ENCODE measurements around the gene NUP188.
A peak's percentile ranks its signal among the peaks of the same experiment; 100 is the strongest.
"Not testable (repeated sequence)": the region's sequence is repeated elsewhere in the genome, so short reads cannot be mapped to it uniquely, and the experiment has no call there.

NUP188 gene

DNA sequence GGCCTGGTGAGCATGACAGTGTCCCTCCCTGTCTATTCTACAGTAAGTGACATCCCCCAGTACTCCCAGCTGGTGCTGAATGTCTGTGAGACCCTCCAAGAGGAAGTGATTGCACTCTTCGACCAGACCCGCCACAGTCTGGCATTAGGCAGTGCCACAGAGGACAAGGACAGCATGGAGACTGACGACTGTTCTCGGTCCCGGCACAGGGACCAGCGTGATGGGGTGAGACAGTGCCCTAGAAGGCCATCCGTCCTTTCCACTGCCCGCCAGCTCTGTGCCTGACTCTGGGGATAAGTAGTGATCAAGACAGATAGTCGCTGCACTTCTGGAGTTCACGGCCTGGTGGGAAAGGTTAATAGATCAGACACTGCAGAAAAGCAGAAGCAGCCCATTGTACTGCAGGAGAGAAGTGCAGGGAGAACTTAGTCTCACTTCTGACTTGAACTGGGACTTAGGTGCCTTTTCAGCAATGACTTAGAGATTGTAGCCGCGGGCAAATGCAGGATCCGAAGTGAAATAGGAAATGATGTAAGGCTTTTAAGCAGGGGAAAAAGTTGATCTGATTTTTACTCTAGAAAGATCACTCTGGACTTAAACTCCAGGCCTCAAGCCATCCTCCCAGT is 52.2 kb downstream of the NUP188 start:
- Histone ChIP-seq H3K4me3 (ENCODE audit: low read depth in 1 of 2, low read length in 1 of 2) (no peak overlapping the region), H3K27me3 (no peaks in the 10 kb centered on the region), H3K9me3 (no peaks in the 10 kb centered on the region), H3K36me3 (peaks cover 73% of the 10 kb centered on the region), H3K4me1 (ENCODE audit: control insufficient read depth in 1 of 2, insufficient read depth in 1 of 2, low read depth in 1 of 2, low read length in 1 of 2) (peaks cover 14 to 17% of the 10 kb centered on the region in 2 experiments), H3K27ac (no peak overlapping the region)
- TF ChIP-seq, protein P1, sequence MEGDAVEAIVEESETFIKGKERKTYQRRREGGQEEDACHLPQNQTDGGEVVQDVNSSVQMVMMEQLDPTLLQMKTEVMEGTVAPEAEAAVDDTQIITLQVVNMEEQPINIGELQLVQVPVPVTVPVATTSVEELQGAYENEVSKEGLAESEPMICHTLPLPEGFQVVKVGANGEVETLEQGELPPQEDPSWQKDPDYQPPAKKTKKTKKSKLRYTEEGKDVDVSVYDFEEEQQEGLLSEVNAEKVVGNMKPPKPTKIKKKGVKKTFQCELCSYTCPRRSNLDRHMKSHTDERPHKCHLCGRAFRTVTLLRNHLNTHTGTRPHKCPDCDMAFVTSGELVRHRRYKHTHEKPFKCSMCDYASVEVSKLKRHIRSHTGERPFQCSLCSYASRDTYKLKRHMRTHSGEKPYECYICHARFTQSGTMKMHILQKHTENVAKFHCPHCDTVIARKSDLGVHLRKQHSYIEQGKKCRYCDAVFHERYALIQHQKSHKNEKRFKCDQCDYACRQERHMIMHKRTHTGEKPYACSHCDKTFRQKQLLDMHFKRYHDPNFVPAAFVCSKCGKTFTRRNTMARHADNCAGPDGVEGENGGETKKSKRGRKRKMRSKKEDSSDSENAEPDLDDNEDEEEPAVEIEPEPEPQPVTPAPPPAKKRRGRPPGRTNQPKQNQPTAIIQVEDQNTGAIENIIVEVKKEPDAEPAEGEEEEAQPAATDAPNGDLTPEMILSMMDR (IDR thresholded peaks at IDR 0.05), result no peak

DNA sequence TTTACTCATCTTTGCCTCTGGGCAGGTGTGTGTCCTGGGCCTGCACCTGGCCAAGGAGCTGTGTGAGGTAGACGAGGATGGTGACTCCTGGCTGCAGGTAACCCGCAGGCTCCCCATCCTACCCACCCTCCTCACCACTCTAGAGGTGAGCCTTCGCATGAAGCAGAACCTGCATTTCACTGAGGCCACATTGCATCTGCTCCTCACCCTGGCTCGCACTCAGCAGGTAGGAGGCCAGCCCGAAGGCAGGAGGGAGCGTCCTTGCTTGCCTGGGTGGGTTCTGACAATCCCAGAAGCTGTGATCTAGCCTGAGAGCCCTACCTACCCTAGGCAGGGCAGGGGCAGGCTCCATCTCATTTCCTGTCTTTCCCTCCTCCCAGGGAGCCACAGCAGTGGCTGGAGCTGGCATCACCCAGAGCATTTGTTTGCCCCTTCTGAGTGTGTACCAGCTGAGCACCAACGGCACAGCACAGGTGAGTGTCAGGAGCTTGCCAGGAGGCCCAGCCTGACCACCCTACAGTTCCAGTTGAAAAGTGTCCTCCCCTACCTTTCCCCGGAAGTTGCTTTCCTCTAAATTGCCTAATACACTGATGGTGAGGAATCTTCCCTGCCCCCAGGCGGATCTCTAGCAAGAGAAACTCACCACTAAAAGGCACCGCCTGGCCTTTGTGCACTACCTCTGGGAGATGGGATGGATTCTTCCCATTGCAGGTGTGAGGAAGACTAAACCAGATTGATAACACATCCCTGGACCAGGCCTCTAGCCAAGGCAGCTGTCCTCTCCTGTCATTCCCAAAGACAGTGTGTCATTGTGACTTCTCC is 54.2 kb downstream of the NUP188 start:
- peaks cover 14 to 17% of the 10 kb centered on the region in 2 experiments for H3K4me1 ChIP-seq (ENCODE audit: control insufficient read depth in 1 of 2, insufficient read depth in 1 of 2, low read depth in 1 of 2, low read length in 1 of 2)
- no peaks in the 10 kb centered on the region for H3K27me3 ChIP-seq
- TF ChIP-seq, protein P1 (IDR thresholded peaks at IDR 0.05), result no peak
- H3K4me3 ChIP-seq (ENCODE audit: low read depth in 1 of 2, low read length in 1 of 2), result no peak overlapping the region
- peaks cover 73% of the 10 kb centered on the region for H3K36me3 ChIP-seq
- H3K27ac ChIP-seq, result peak overlapping the region; percentile 21
- H3K9me3 ChIP-seq, result no peaks in the 10 kb centered on the region

GRCh38 chr9:129002992-129003391 is 55.5 kb downstream of the NUP188 start:
- Histone ChIP-seq H3K4me3 (ENCODE audit: low read depth in 1 of 2, low read length in 1 of 2) (no peak overlapping the region), H3K27me3 (no peaks in the 10 kb centered on the region), H3K36me3 (peaks cover 74% of the 10 kb centered on the region), H3K27ac (no peak overlapping the region), H3K9me3 (no peaks in the 10 kb centered on the region), H3K4me1 (ENCODE audit: control insufficient read depth in 1 of 2, insufficient read depth in 1 of 2, low read depth in 1 of 2, low read length in 1 of 2) (peaks cover 14 to 17% of the 10 kb centered on the region in 2 experiments)
- TF ChIP-seq, protein P1 (IDR thresholded peaks at IDR 0.05), result no peak

- H3K4me1 ChIP-seq (ENCODE audit: control insufficient read depth in 1 of 2, insufficient read depth in 1 of 2, low read depth in 1 of 2, low read length in 1 of 2), result peaks cover 14 to 17% of the 10 kb centered on the region in 2 experiments
- H3K9me3 ChIP-seq; H3K4me3 ChIP-seq (ENCODE audit: low read depth in 1 of 2, low read length in 1 of 2); H3K27ac ChIP-seq; H3K27me3 ChIP-seq: not testable (repeated sequence)
- peaks cover 75% of the 10 kb centered on the region for H3K36me3 ChIP-seq
Measured at GRCh38 chr9:129004173-129004572, 56.7 kb downstream of the NUP188 start.

DNA sequence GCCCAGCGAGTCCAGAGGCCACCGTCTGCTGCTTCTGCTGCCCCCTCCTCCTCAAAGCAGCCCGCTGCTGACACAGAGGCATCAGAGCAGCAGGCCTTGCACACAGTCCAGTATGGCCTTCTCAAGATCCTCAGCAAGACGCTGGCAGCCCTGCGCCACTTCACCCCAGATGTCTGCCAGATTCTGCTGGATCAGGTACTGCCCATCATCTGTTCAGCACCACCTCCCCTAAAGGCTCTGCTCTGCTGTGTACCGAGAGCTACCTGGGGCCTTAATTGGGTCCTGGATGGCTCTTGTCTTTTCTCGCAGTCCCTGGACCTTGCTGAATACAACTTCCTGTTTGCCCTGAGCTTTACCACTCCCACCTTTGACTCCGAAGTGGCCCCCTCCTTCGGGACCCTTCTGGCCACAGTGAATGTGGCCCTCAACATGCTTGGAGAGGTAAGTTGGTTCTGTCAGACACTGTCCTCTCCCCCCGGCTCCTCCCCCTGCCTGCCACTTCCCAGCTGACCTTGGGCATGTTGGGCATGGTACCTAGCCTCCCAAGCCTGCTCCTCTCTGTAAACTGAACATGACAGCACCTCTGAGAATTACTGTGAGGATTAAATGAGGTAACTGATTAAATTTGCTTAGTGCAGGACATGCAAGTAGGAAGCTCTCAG is 58.0 kb downstream of the NUP188 start:
- Histone ChIP-seq H3K4me1 (ENCODE audit: control insufficient read depth in 1 of 2, insufficient read depth in 1 of 2, low read depth in 1 of 2, low read length in 1 of 2) (peaks cover 14 to 17% of the 10 kb centered on the region in 2 experiments), H3K9me3 (no peaks in the 10 kb centered on the region), H3K27me3 (no peaks in the 10 kb centered on the region), H3K36me3 (peaks cover 75% of the 10 kb centered on the region), H3K27ac (no peak overlapping the region), H3K4me3 (ENCODE audit: low read depth in 1 of 2, low read length in 1 of 2) (no peak overlapping the region)
- TF ChIP-seq, protein P1 (IDR thresholded peaks at IDR 0.05), result no peak
